IPS DF 4.7 (cell line): ENCODE data around the gene TPK1.
"Not testable (repeated sequence)": the region's sequence is repeated elsewhere in the genome, so short reads cannot be mapped to it uniquely, and the experiment has no call there.

Source experiments
- DNase-seq: peaks from one replicate; pipeline ENCODE4 v3.0.0-alpha.2; 2013; ENCODE audit warnings: low spot score; ENCODE audit errors: extremely low read depth

TPK1 gene

GRCh38 chr7:144641389-144642044 is 194.3 kb downstream of the TPK1 start:
- DNase-seq: no peak

DNA sequence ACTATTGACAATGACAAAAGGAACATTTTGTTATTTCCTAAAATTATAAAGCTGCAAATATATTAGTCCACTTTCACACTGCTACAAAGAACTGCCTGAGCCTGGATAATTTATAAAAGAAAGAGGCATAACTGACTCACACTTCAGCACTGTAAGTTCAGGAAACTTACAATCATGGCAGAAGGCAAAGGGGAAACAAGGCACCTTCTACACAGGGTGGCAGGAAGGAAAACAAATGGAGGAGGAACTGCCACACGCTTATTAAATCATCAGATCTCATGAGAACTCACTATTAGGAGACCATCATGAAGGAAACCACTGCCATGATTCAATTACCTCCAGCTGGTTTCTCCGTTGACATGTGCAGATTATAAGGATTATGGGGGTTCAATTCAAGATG is 203.1 kb downstream of the TPK1 start:
- DNase-seq: no peak

- no peak for DNase-seq
Measured at GRCh38 chr7:144629598-144629997, 206.3 kb downstream of the TPK1 start.

DNA sequence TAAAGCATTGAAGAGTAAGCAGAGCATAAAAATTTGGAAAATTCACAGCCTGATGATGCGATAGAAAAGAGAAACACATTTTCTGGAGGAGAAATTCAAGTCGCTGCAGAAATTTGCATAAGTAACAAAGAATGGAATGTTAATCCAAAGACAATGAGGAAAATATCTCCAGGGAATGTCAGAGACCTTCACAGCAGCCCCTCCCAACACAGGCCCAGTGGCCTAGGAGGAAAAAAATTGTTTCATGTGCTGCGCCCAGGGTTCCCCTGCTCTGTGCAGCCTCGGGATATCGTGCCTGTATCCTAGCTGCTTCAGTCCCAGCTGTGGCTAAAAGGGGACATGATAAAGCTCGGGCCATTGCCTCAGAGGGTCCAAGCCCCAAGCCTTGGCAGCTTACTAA is 206.8 kb downstream of the TPK1 start:
- peak; percentile 3 for DNase-seq

- DNase-seq: no peak
Measured at GRCh38 chr7:144628176-144628575, 207.7 kb downstream of the TPK1 start.

DNA sequence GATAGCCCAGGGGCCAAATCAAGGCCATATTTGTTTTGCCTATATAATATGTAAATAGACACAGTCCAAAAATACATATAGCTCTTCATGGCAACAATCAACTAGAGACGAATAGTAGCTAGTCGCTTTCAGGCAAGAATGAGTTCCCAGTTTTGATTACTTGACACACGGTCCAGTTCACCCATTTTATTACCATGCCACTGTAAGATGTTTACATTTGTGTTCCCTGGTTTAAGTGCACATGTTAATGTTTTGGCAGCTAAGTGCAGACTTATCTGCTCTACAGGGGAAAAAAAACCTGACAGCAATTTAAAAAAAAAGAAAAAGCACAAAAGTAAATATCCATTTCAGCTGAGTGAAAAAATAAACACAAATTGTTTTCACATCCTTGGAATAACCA is 213.1 kb downstream of the TPK1 start:
- no peak for DNase-seq

DNA sequence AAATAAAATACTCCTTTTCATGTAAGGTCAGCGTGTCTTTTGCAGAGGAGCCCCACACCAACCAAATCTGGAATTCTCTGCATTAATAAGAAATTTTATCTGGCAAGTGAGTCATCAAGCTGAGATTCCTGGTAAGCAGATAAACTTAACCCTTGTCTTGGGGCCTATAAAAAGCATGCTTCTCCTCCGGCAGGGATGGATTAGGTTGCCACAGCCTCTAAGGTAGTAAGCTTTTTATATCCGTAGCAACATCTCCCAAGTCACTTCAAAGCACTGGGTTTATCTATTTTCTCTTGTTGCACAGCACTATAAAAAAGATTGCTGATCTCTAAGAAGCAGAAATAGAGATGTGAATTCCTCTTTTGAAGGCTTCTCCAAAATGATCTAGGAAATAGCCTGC is 229.6 kb downstream of the TPK1 start:
- DNase-seq: no peak

- DNase-seq: no peak
Measured at GRCh38 chr7:144596953-144597352, 238.9 kb downstream of the TPK1 start.

DNA sequence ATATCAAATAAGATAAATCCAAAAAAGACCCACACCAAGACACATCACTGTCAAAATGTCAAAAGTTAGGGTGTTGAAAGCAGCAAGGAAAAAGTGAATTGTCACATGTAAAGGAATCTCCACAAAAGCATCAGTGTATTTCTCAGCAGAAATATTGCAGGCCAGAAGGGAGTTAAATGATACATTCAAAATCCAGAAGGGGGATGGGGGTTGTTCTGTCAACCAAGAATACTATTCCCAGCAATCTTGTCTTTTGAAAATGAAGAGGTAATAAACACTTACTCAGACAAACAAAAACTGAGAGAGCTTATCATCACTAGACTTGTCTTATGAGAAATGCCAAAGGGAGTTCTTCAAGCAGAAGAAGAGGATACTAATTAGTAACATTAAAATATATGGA is 241.3 kb downstream of the TPK1 start:
- no peak for DNase-seq

DNA sequence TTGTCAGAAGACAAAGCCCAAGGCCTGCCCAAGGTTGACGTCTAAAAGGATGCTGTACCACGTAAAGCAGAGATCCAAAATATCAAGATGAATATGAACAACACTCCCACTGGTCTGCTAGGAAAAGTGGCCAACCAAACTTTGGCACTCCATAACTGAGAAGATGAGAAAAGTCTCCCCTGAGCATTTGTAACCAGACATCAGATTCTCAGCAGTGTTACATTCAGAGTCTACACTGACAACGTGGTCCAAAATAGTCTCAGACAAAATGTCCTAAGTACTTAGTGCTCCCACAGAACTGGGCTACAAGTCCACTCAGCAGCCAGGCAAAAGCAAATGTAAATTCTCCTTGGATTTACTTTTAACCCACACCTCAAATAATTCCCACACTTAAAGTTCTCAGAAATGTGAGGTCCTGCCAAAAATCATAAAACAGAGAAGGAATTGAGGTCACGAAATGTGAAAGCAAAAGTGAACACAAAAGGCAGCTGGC is 247.2 kb downstream of the TPK1 start:
- no peak for DNase-seq

DNA sequence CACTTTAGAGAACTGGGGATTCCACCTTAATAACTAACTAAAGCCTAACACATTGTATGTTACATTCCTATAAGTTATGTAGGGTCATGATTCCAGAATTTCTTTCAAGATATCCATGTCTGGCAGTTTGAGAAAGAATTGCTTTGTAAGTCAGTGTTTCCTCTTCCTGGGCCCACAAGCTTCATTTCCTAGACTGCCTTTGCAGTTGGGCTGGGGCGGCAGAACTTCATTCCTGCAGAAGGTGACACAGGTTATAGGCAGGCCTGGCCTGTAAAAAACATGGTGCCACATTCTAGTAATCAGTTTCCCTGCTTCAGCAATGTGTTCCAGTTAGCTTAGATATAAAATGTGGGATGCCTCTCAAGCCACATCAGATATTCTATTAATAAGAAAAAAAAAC is 248.2 kb downstream of the TPK1 start:
- no peak for DNase-seq

- DNase-seq: no peak
Measured at GRCh38 chr7:144584726-144585125, 251.1 kb downstream of the TPK1 start.

DNA sequence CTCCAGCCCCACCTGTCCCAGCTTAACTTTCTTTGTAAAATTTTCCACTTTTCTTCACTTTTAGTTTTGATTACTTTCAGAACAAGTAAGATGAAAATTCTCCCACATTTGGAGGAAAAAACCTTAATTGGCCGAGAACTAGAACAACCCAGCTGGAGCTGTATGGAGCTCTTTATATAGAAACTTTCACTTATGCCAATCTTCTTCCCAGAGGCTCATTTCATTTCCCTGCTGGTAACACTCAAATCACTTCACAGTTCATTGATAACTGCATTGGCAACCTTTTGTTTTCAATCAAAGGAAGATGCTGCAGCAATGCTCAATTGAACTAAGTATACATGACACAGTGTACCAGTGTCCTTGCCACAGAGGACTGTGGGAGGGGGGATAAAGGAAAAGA is 256.2 kb downstream of the TPK1 start:
- no peak for DNase-seq

DNA sequence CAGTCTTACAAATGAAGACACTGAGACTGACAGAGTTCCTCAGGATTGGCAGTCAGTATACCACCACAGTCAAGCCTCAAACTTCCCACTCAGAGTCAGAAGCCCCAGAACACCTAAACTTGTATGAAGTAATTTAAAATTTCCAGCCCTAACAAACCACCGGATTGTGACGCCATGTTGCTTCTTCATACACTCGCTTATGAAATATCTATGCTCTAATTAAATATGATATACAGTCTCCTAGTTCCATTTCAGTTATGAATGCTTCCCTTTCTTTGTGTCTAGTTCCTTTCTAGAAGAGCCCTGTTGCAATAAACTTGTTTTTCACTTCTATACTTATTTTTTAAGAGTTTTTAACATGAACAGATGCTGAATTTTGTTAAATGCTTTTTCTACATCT is 260.4 kb downstream of the TPK1 start:
- no peak for DNase-seq

DNA sequence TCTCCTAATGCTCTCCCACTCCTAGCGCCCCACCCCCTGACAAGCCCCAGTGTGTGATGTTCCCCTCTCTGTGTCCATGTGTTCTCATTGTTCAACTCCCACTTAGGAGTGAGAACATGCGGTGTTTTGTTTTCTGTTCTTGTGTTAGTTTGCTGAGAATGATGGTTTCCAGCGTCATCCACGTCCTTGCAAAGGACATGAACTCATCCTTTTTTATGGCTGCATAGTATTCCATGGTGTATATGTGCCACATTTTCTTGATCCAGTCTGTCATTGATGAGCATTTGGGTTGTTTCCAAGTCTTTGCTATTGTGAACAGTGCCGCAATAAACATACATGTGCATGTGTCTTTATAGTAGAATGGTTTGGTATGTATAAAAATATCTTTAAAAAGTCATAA is 261.1 kb downstream of the TPK1 start:
- DNase-seq: not testable (repeated sequence)

DNA sequence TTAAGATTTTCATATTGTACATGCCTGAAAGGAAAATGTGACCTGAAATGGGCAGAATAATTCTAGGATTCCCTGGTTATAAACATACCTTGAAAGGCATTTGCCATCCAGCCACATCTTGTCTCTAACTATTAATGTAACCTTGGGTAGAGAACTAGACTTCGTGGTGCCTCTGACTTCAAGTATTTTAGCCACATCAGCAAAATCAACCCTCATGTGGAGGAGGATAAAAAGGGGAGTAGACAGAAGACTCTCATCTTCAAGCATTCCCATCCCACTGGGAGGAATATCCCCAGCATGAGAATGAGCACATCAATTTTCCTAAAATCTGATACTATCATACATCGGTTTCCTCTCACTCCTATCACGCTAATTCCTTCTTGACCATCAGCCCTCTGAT is 267.6 kb downstream of the TPK1 start:
- no peak for DNase-seq

DNA sequence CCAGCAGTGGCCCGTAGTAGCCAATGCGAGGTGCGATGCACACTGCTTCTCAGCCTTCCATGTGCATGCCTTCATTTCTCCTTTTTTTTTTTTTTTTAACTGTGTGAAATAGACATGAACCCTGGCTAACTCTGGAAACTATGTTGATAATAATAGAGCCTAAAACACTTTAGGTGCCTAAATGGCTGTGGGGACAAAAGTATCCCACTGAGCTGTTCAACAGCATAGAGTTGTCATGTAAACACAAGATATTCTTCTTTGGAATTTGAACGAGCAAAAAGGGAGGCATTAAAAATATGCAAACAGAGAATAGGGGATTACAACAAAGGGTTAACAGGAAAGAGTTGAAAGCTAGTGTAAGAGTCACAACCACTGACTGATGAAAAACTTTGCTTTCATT is 270.3 kb downstream of the TPK1 start:
- DNase-seq: no peak

- DNase-seq: no peak
Measured at GRCh38 chr7:144549861-144550260, 286.0 kb downstream of the TPK1 start.

GRCh38 chr7:144548556-144548955 is 287.3 kb downstream of the TPK1 start:
- DNase-seq: no peak

DNA sequence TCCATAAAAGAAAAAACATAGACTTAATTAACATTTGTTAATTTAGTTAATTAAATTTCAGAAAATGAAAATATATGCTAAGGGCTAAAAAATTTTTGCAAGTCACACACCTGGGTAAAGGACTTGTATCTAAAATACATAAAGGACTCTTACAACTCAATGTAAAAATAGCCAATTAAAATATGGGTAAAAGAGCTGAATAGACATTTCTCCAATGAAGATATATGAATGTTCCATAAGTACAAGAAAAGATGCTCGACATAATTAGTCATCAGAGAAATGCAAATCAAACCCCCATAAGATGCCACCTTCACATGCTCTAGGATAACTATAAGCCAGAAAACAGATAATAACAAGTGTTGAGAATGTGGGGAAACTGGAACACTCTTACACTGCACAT is 288.0 kb downstream of the TPK1 start:
- no peak for DNase-seq

DNA sequence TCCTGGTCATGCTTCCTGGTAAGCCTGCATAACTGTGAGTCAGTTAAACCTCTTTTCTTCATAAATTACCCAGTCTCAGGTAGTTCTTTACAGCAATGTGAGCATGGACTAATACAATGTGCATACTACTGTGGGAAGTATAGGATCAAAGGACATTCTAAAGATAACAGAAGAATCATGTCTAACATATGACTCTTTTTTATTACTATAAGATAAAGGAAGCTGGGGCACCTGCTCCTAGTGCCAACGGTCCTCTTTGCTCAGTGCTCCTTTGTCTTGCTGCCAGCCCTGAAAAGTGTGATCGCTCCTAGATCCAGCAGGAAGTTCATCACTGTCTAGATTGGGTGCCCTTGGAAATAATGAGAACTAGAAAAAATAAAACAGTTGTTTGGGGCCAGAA is 289.1 kb downstream of the TPK1 start:
- no peak for DNase-seq

GRCh38 chr7:144545330-144545729 is 290.5 kb downstream of the TPK1 start:
- no peak for DNase-seq

- peak; percentile 69 for DNase-seq
Measured at GRCh38 chr7:144534655-144535395, 301.0 kb downstream of the TPK1 start.
